ENCODE data around the gene PIANP.
"Not testable (repeated sequence)": the region's sequence is repeated elsewhere in the genome, so short reads cannot be mapped to it uniquely, and the experiment has no call there.

The PIANP gene, protein sequence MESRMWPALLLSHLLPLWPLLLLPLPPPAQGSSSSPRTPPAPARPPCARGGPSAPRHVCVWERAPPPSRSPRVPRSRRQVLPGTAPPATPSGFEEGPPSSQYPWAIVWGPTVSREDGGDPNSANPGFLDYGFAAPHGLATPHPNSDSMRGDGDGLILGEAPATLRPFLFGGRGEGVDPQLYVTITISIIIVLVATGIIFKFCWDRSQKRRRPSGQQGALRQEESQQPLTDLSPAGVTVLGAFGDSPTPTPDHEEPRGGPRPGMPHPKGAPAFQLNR

DNA sequence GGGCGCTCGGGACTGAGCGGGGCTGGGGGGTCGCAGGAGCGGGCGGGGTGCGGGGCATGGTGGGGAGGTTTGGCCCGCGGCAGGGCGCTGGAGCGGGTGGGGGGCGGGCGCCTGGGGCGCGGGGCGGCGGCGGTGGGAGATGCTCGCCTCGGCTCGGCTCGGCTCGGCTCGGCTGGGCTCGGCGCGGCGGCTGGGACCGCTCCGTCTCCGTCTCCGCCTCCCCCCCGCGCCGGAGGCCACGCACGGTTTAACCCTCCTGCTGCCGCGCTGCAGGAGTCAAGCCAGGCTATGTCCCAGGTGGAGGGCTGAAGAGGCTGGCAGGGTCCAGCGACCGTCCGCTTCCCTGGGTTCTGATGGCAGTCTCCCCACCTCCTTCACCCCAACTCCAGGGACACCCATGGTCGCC is at the start of gene PIANP:
PIANP (minus strand) TSS at position 170 of the 406 bp plus-strand sequence. CDS start 2,754 bp downstream, outside the sequence.
- peak; percentile 42 to 43 for DNase-seq

DNA sequence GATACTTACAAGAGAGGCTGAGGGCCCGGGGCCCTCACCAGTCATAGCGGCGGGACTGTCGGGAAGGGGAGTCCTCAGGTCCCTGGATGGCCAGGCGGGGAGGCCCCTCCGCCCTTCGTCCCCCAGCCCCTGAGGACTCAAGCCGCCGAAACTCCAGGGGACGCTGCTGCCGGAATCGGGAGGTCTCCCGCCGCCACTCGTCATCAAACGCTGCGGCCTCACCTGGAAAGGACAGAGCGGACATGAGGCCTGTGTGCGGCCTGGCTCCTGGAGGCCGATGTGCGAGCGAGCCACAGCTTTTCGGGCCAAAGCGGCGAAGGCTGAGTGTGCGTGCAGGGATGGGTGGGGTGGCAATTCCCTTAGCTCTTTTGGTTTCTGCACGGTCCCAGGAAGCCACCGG is 48.1 kb upstream of the PIANP start:
- DNase-seq, result no peak

DNA sequence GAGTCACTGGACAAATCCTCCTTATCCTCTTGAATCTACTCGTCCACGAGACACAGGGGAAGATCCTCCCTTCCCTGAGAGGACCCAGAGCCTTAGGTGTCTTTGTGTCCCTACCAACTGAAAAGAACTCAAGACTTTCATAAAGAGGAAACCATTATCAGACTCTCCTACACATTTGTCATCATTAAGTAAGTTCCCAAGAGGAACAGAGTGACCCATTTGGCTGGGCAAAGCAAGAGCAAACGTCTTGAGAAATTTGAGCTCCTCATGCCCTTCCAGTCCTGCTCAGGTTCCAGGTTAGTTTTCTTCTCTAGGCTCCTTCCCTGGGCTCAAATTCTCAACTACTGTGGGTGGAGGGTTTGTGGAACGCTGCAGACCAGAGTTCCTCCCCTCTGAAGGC is 46.6 kb upstream of the PIANP start:
- DNase-seq, result no peak

DNA sequence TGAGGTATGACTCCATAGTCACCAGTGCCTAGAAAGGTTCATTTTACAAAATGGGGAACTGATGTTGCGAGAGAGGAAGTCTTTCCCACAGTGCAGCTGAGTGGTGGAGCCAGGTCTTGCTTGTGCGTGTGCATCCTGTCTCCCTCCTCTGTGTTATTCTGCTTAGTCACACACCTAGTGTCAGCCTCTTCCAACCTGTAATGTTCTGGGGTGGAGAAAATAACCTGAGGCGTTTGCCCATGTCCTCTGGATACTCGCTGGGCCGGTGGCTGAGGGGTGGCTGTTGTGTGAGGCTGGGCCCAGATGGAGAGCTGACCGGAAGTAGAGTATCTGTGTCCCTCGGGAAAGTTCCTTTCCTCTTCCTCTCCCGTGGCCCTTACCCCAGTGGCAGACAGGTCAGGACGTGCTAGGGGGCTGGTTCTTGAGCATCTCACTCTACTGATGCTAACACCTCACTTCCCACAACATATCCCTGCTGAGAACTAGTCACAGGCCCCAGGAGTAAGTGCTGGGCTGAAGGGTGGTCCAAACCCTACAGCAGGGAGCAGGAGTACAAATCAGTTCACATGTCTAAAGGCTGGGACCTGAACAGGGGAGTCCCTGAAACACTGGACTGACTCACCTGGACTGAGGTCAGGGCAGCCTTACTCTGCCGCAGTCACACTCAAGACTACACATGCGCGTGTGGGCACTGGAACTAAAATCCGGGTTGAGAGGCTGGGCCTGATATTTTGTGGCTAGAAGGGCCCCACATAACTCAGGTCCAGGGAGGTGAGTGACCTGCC is 45.3 kb upstream of the PIANP start:
- DNase-seq, result peak in 1 of 2 donors; percentile 11

DNA sequence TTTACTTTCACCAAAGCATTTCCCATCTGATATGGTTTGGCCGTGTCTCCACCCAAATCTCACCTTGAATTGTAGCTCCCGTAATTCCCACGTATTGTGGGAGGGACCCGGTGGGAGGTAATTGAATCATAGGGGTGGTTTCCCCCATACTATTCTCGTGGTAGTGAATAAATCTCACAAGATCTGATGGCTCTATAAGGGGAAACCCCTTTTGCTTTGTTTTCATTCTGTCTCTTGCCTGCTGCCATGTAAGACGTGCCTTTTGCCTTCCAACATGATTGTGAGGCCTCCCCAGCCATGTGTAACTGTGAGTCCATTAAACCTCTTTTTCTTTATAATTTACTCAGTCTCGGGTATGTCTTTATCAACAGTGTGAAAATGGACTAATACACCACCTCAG is 42.7 kb upstream of the PIANP start:
- DNase-seq, result not testable (repeated sequence)

DNA sequence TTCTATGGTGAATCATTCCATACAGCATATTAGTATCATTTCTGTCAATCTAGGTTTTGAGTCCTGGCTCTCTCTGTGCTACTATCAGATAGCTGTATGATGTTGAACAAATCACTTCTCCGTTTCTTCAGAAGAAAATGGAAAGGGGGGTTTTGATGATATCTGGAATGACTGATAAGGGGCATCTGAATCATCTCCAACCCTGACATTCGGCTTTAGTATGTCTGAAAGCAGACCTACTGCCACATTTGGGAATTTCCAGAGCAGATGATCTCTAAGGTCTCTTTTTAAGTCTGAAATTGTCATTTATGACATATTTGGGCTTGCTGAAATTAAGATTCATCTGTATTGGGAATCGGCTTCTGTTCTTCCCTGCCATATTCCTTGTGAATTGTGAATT is 42.2 kb upstream of the PIANP start:
- no peak for DNase-seq

DNA sequence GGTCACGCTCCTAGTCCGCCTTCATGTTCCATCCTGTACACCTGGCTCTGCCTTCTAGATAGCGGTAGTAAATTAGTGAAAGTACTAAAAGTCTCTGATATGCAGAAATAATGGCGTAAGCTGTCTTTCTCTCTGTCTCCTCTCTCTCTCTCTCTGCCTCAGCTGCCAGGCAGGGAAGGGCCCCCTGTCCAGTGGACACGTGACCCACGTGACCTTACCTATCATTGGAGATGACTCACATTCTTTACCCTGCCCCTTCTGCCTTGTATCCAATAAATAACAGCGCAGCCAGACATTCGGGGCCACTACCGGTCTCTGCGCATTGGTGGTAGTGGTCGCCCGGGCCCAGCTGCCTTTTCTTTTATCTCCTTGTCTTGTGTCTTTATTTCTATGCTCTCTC is 41.5 kb upstream of the PIANP start:
- not testable (repeated sequence) for DNase-seq

DNA sequence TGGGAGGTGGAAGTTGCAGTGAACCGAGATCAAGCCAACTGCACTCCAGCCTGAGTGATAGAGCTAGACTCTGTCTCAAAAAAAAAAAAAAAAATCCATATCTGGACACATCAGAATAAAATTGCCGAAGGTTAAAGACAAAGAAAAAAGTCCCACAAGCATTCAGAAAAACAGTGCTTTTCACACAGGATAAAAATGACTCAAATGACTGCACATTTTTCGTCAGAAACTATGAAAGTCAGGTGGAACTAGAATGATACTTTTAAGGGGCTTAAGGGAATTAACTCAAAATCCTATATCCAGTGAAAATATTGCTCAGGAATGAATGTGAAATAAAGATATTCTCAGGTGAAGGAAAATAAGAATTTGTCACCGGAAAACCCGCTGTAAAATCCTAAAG is 36.1 kb upstream of the PIANP start:
- DNase-seq, result no peak

DNA sequence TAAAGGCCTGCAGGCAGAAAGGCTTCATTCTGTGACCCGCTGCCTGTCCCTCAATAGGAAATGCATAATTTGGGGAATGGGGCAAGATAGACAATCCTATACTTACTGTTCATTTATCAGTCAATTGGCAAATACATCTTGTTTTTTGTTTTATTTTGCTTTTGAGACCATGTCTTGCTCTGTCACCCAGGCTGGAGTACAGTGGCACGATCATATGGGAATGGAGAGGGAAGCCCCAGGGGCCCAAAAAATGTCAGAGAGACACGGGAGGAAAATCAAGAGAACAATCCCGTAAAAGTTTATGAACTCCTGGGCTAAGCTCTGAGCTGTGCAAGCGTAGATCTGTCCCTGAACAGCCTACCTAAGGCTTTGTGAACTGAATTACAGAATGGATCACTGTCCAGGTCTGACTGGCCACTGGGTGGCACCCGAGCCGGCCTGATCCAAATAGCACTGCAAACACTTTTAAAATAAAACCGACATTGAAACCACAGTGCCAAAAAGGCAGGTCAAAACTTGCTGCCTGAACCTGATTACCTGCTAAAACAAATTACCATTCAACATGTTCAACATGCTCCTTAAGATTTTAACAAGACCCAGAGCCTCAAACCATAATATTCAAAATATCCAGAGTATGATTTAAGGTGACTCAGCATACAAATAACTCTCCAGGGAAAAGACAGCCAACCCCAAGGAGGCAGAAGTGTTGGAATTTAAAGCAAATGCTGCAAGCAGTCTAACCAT is 35.0 kb upstream of the PIANP start:
- DNase-seq, result peak; percentile 21 to 22

DNA sequence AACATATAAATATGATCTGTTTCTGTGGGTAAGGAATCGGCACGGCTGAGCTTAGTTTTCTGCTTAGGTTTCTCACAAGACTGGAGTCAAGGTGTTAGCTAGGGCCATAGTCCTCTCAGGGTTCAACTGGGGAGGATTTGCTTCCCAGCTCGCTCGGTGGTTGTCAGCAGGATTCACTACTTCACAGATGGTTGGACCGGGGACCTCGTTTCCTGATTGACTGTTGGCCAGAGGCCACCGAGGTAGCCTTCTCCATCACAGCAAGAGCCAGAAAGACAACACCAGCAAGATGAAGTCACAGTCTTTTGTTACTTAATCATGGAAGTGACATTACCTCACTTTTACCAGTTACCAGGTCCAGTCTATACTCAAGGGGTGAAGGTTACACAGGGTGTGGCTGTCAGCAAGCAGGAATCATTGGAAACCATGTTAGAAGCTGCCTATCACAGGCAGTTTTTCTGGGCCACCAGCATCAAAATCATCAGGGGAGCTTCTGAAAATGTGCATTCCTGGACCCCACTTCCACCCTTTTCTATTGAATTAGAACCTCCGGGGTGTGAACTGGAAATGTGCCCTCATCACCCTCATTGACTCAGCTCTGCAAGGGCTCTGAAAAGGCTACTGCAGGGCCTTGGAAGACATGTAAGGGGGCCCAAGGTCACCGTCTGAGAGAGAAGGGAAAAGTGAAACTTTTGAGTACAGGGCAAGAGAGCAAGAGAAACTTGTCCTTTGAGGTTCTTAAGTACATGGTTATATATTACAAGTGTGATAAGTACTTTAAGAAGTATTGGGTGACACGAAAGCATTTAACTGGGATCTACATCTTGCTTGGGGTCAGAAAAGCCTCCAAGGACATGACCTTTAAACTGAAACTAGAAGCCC is 34.1 kb upstream of the PIANP start:
- no peak for DNase-seq

DNA sequence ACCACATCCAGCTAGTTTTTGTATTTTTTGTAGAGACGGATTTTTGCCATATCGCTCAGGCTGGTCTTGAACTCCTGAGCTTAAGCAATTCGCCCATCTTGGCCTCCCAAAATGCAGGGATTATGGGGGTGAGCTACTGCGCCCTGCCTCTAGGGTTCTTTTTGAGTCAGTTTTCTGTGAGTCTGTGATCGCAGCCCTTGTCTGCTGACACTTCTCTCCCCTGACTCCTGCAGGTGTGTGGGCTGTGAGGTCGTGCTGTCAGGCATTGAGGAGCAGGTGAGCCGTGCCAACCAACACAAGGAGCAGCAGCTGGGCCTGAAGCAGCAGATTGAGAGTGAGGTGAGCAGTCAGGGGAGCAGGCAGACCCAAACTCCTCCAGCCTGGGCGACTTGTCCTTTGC is 29.6 kb upstream of the PIANP start:
- no peak for DNase-seq

DNA sequence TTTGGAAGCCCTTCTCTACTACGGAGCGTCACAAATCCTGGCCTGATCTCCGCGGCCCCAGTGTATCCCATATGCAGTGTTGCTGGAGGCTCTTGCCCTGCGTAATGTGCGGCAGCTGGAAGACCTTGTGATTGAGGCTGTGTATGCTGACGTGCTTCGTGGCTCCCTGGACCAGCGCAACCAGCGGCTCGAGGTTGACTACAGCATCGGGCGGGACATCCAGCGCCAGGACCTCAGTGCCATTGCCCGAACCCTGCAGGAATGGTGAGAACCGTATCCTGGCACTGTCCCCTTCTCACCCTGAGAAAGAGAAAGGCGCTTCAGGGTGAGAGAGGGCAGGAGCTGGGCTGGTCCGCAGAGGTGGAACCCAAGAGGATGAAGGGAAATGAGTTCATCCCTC is 28.6 kb upstream of the PIANP start:
- no peak for DNase-seq

DNA sequence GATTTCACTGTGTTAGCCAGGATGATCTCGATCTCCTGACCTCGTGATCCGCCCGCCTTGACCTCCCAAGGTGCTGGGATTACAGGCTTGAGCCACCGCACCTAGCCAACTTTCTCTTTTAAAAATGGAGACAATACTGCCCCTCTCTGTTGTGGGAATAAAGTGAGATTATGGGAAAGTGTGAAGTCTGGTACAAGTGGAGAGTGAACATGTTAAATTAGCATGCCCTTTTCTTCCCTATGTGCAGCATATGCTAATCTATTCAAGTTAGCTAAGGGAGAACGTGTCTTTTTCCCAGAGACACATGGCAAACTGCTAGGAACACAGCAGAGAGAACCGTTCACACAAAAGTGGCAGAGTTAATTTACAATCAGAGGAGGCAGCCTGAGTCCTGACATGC is 24.7 kb upstream of the PIANP start:
- no peak for DNase-seq

DNA sequence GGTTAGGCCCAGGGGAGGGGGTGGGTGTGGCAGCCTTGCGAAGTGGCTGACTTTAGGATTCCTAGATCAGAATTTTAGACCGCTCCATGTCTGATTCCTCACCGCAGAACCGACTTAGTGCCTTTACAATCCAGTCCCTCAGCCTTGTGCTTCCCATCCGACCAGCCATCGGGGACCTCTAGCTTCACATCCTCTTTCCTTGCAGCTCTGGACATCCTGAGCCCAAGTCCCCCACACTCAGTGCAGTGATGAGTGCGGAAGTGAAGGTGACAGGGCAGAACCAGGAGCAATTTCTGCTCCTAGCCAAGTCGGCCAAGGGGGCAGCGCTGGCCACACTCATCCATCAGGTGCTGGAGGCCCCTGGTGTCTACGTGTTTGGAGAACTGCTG is 23.8 kb upstream of the PIANP start:
- DNase-seq, result peak in 1 of 2 donors; percentile 18

DNA sequence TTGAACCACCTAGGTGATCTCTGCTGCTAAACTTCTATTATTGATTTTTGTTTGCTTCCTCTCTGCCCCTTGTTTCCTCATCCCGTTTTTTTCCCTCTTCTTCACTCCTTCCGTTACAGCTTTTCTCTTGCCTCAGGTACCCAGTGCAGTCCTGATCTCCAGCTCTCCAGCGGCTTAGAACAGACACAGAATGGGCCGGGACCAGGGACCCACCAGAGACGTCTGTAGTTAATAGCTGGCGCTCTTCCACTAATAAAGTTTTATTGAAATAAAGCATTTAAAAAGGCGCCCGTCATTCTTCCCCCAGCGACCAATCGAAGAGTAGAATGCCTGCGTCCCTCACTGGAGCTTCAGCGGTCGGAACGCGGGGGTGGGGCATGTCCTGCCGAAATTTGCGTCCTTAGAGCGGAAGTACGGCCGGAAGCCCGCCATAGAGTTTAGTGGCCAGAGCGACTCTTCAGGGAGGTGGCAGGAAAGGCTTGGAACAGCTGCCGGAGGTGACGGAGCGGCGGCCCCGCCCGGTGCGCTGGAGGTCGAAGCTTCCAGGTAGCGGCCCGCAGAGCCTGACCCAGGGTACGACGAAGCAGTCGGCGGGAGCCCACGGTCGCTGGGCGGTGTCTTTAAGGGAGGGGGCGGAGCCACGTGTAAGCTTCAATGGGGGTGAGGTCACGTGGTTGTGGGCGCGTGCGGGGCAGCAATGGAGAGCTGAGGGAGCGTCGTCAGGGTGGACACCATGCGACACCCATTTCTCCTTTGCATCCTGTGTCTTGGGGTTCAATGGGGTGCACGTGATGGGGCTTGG is 23.2 kb upstream of the PIANP start, which contains the start of gene COPS7A:
COPS7A (plus strand) TSS at position 440 of the 802 bp plus-strand sequence. CDS start 611 bp downstream, outside the sequence.
- peak; percentile 87 to 90 for DNase-seq

DNA sequence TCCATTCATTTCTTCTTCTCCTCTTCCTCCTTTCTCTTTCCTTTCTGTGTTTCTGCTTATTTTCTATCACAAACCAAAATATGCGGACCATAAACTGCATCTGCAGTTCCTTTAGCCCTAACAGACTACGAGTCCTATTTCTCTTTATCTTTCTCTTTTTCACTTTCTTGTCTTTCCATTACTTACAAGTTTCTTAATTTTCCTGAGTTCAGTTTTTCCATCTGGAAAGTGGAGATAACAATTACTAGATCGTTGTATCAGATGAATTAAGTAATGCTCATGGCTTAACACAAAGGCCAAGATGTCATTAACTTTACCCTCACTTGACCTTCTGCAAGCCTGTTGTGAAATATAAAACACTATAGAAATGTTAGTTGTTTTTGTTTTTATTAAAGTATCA is 22.2 kb upstream of the PIANP start:
- no peak for DNase-seq

DNA sequence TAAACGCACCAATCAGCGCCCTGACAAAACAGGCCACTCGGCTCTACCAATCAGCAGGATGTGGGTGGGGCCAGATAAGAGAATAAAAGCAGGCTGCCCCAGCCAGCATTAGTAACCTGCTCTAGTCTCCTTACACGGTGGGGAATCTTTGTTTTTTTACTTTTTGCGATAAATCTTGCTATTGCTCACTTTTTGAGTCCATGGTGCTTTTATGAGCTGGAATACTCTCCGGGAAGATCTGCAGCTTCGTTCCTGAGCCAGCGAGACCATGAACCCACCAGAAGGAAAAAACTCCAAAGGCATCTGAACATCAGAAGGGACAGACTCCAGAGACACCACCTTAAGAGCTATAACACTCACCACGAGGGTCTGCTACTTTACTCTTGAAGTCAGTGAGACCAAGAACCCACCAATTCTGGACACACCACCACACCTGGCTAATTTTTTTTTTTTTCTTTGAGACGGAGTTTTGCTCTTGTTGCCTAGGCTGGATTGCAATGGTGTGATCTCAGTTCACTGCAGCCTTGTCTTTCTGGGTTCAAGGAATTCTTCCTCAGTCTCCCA is 16.3 kb upstream of the PIANP start:
- no peak for DNase-seq

DNA sequence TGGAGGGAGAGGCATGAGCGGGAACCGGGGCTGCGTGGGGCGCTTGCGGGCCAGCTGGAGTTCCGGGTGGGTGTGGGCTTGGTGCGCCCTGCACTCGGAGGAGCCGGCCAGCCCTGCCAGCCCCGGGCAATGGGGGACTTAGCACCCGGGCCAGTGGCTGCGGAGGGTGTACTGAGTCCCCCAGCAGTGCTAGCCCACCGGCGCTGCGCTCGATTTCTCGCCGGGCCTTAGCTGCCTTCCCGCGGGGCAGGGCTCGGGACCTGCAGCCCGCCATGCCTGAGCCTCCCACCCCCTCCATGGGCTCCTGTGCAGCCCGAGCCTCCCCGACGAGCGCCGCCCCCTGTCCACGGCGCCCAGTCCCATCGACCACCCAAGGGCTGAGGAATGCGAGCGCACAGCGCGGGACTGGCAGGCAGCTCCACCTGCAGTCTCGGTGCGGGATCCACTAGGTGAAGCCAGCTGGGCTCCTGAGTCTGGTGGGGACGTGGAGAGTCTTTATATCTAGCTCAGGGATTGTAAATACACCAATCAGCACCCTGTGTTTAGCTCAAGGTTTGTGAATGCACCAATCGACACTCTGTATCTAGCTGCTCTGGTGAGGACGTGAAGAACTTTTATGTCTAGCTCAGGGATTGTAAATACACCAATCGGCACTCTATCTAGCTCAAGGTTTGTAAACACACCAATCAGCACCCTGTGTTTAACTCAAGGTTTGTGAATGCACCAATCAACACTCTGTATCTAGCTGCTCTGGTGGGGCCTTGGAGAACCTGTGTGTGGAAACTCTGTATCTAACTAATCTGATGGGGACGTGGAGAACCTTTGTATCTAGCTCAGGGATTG is 15.6 kb upstream of the PIANP start:
- DNase-seq, result not testable (repeated sequence)

DNA sequence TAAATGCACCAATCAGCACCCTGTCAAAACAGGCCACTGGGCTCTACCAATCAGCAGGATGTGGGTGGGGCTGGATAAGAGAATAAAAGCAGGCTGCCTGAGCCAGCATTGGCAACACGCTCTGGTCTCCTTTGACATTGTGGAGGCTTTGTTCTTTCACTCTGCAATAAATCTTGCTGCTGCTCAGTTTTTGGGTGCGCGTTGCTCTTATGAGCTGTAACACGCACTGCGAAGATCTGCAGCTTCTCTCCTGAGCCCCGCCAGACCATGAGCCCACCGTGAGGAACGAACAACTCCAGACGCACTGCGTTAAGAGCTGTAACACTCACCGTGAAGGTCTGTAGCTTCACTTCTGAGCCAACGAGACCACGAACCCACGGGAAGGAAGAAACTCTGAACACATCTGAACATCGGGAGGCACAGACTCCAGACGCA is 8.4 kb upstream of the PIANP start:
- DNase-seq, result no peak

DNA sequence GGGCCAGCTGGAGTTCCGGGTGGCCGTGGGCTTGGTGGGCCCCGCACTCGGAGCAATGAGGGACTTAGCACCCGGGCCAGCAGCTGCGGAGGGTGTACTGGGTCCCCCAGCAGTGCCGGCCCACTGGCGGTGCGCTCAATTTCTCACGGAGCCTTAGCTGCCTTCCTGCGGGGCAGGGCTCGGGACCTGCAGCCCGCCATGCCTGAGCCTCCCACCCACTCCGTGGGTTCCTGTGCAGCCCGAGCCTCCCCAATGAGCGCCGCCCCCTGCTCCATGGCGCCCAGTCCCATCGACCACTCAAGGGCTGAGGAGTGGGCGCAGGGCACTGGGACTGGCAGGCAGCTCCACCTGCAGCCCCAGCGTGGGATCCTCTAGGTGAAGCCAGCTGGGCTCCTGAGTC is 7.7 kb upstream of the PIANP start:
- not testable (repeated sequence) for DNase-seq
